ENCODE measurements around the gene GPR153.

Gene GPR153

GRCh38 chr1:6207921-6208320 is 53.0 kb downstream of the GPR153 start:
- in situ Hi-C loops (cut with MboI; ENCODE audit: low sequenced_read_pairs): no loop called here

GRCh38 chr1:6207075-6207885 is 53.6 kb downstream of the GPR153 start:
- in situ Hi-C loops (cut with MboI; ENCODE audit: low sequenced_read_pairs): no loop called here

- in situ Hi-C loops (cut with MboI; ENCODE audit: low sequenced_read_pairs): no loop called here
Measured at GRCh38 chr1:6206520-6206855, 54.4 kb downstream of the GPR153 start.

- in situ Hi-C loops (cut with MboI; ENCODE audit: low sequenced_read_pairs): no loop called here
Measured at GRCh38 chr1:6205849-6206519, 54.9 kb downstream of the GPR153 start, which contains the start of gene RNF207. Gene RNF207, plus strand, starts transcription at chr1:6206119. Its CDS starts 417 bp downstream, at chr1:6206536.

- in situ Hi-C loops (cut with MboI; ENCODE audit: low sequenced_read_pairs): no loop called here
Measured at GRCh38 chr1:6202256-6202655, 58.6 kb downstream of the GPR153 start.

GRCh38 chr1:6200188-6200809 is 60.6 kb downstream of the GPR153 start:
- in situ Hi-C loops (cut with MboI; ENCODE audit: low sequenced_read_pairs): no loop called here

- in situ Hi-C loops (cut with MboI; ENCODE audit: low sequenced_read_pairs): no loop called here
Measured at GRCh38 chr1:6199298-6200187, 61.4 kb downstream of the GPR153 start, which contains the start of gene RPL22. Gene RPL22, minus strand, starts transcription at chr1:6199595. Its CDS starts 22 bp downstream, at chr1:6199573.

- in situ Hi-C loops (cut with MboI; ENCODE audit: low sequenced_read_pairs): no loop called here
Measured at GRCh38 chr1:6198646-6199297, 62.1 kb downstream of the GPR153 start.

GRCh38 chr1:6197746-6198427 is 63.0 kb downstream of the GPR153 start:
- in situ Hi-C loops (cut with MboI; ENCODE audit: low sequenced_read_pairs): no loop called here
